H1 (cell line): Measurements from ENCODE around the gene MEI1. TPM values are rescaled to one million over a fixed set of nuclear protein-coding genes. Genes with fewer than 3 reads are reported as not detected.

ENCODE experiments used
- EP300 ChIP-seq, 2 experiments: IDR thresholded peaks; 1 replicate in 1 of 2; 2 replicates in 1 of 2; pipeline ENCODE4 v1.6.1; 2011 to 2012; ENCODE audit warnings: low read depth in 2 of 2, low read length in 2 of 2, mild to moderate bottlenecking in 2 of 2, borderline replicate concordance in 1 of 2, inconsistent platforms in 1 of 2, moderate library complexity in 1 of 2
- SIN3A ChIP-seq, 2 experiments: IDR thresholded peaks in 1 of 2; conservative IDR thresholded peaks in 1 of 2; 2 replicates each; pipeline ENCODE4 v1.6.1; 2011 to 2012; ENCODE audit warnings: low read length in 2 of 2, improper control_type of control experiment in 1 of 2, low read depth in 1 of 2, mild to moderate bottlenecking in 1 of 2
- polyA plus RNA-seq, 7 experiments: library from polyadenylated mRNA; depleted of rRNA in 3 of 7; stranded (reverse) in 5 of 7; unstranded in 2 of 7; fragments of >200 nt in 5 of 7; fragments of 200-250 nt in 2 of 7; gene quantifications; 1 replicate in 5 of 7; 2 replicates in 1 of 7; 4 replicates in 1 of 7; pipeline versions ENCODE4 v1.2.1 to v1.2.3, GENCODE V29; 2011 to 2013; ENCODE audit warnings: missing spikeins in 2 of 7, mixed read lengths in 2 of 7
- total RNA-seq: library from RNA; stranded (reverse); fragmentation: NEBNext Ultra II Directional; extraction: Animal tissue kit (Norgen Biotek cat#: 25700); gene quantifications from 2 replicates; pipeline ENCODE4 v1.2.1, GENCODE V29; 2021

MEI1 gene
- total and polyA plus RNA-seq, 2 of the 8 experiments (the other 6 are each of a cell fraction or from before 2014, with no cell fraction given) = 0.27 to 0.54 TPM

DNA sequence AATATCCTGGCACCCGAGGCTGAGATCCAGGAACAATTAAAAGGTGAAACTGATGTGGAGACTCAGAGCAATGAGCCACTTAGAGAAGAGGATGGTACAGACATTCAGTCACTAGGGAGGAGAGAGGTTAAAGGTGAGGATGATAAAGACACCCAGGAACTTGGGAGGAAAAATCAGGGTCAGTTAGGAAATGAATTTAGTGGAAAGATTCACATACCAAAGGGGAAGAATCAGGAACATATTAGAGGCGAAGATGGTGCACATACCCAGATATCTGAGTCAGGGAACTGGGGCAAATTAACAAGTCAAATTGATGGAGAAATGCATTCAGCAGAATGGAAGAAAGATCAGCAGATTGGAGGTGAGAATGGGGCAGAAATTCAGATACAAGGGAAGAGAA lies 4.1 kb upstream of the MEI1 start (continued):
- TF ChIP-seq SIN3A (conservative IDR thresholded peaks at IDR 0.05 in 1 of 2, IDR thresholded peaks at IDR 0.05 in 1 of 2; ENCODE audit: low read depth in 1 of 2, low read length in 2 of 2) = no peak
- TF ChIP-seq EP300 (IDR thresholded peaks at IDR 0.05; ENCODE audit: borderline replicate concordance in 1 of 2, low read depth in 2 of 2, low read length in 2 of 2) = no peak
